Gastroesophageal sphincter (tissue), 4 donors: Measurements from ENCODE around the gene CLCN4. TPM values are rescaled to one million over a fixed set of nuclear protein-coding genes. Genes with fewer than 3 reads are reported as not detected.

ENCODE experiments used
- ATAC-seq: fragments of 150-250 bp; one replicate; pipeline ENCODE4 v1.9.1; 2016; ENCODE audit warnings: mild to moderate bottlenecking, moderate library complexity
- H3K27ac ChIP-seq, 4 donors: fragments of 200-600 bp; sonication (generic) in 3 of 4; 1 replicate in 3 of 4; 2 replicates in 1 of 4; pipeline ENCODE4 v1.5.1; 2016 to 2019
- H3K27me3 ChIP-seq: fragments of 200-600 bp; sonication (generic); one replicate; pipeline ENCODE4 v1.5.1; 2019
- H3K36me3 ChIP-seq, 2 donors: fragments of 200-600 bp; sonication (generic); one replicate each; pipeline ENCODE4 v1.5.1; 2019; ENCODE audit warnings: control low read depth in 1 of 2
- H3K4me1 ChIP-seq, 3 donors: fragments of 200-600 bp; sonication (generic); 1 replicate in 2 of 3; 2 replicates in 1 of 3; pipeline ENCODE4 v1.5.1; 2016 to 2019; ENCODE audit warnings: control low read depth in 2 of 3
- H3K4me3 ChIP-seq, 2 donors: fragments of 200-600 bp; sonication (generic); one replicate each; pipeline ENCODE4 v1.5.1; 2019; ENCODE audit warnings: mild to moderate bottlenecking in 1 of 2, moderate library complexity in 1 of 2
- H3K9me3 ChIP-seq, 3 donors: fragments of 200-600 bp; sonication (generic); one replicate each; pipeline ENCODE4 v1.5.1; 2017 to 2019; ENCODE audit warnings: control low read depth in 2 of 3
- EP300 ChIP-seq: sonication (generic); formaldehyde crosslinking; IDR thresholded peaks from one replicate; pipeline ENCODE4 v1.6.1; 2017; ENCODE audit warnings: antibody characterized with exemption, mild to moderate bottlenecking
- POLR2A ChIP-seq, 2 donors: fragments of 450-650 bp; IDR thresholded peaks; one replicate each; pipeline ENCODE4 v1.6.1; 2017; ENCODE audit warnings: antibody characterized with exemption in 2 of 2, mild to moderate bottlenecking in 2 of 2, moderate library complexity in 1 of 2
- POLR2AphosphoS5 ChIP-seq: sonication (generic); formaldehyde crosslinking; IDR thresholded peaks from one replicate; pipeline ENCODE4 v1.6.1; 2017; ENCODE audit warnings: antibody characterized with exemption
- WGBS, 2 donors: methylation state at CpG; one replicate each; pipeline ENCODE4 v1.1.5; 2018; ENCODE audit warnings: low coverage in 1 of 2; 5-methylcytosine and 5-hydroxymethylcytosine counted together
- total RNA-seq, 4 donors: library from RNA; depleted of rRNA; stranded (reverse); fragments of >200 nt; gene quantifications; one replicate each; pipeline ENCODE4 v1.1.0, GENCODE V29; 2016
- TF ChIP-seq, protein P1 (sequence below), 4 experiments: fragments of 200-600 bp in 2 of 4; fragments of 450-650 bp in 2 of 4; sonication (generic) in 1 of 4; IDR thresholded peaks; one replicate each; pipeline ENCODE4 v1.5.1; 2017 to 2019; ENCODE audit warnings: antibody characterized with exemption in 4 of 4, mild to moderate bottlenecking in 2 of 4, moderate library complexity in 2 of 4

The CLCN4 gene
- 1 to 10 TPM in 3 of 4 donors, under 1 TPM in 1; 0.16 to 2.3 (median 2.0) TPM for total RNA-seq

DNA sequence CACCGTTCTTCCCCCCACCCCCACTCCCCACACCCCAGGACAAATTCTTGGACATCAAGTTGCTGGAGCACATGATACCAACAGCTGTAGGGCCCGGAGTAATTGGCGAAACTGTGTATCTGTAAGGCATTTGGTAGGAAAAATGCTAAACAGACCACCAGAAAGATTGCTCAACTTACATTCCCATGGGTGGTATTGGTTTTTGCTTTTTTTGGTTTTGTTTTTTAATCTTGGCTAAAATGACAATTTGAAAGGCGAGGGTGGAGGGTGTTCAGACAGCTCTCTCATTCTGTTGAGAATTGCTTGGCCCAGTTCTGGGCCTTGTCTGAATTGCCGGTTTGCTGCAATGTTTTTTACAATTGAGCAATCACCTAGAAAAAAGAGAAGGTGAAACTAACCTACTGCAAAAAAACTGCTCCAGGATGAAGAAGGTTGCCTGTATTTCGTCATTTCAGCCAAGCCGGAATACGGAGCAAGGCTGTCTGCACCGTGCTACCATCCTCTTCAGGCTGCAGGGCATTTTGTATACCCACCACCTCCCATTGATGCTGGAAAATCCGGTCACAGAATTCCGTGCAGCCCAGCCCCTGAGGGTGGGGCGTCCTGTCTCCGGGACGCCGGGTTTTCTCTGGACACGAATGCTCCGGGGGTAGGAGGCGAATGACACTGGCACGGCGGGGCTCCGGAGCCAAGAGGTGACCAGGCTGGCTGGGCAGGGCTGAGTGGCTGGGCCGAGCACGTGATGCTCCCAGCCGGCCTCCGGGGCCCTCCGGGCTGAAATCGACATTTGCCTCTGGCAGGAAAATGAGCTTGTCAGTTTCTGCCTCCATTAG, at the start of gene CLCN4:
Gene CLCN4, plus strand, starts transcription at position 777 of the 833 bp plus-strand sequence. CDS start 28,058 bp downstream, outside the sequence.
- peak; percentile 62 for ATAC-seq

DNA sequence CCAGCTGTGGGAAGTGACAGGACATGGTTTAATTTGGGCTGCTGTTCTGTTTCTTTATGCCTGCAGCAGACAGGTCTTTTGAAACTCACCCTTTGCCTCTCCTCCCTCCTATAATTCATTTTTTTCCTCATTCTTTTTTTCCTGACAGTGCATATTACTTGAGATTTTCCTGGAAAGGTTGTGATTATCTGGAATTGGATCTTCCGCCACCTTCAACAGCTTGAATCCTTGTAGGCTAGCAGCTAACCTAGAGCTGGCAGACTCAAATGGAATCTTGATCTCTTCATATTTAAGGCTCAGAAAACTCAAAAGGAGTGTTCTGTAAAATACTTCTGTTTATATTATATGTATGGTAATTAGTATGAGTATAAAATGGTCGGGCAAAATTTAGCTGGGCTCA, 49.3 kb upstream of the CLCN4 start:
- Histone ChIP-seq H3K27me3 (no peaks in the 10 kb centered on the region), H3K27ac (peak overlapping the region in 3 of 4 donors; percentile 67 to 81 (median 76)), H3K4me1 (peaks cover 0 to 78% (median 9%) of the 10 kb centered on the region in 3 donors), H3K36me3 (peaks cover 0 to 10% of the 10 kb centered on the region in 2 donors), H3K4me3 (no peak overlapping the region), H3K9me3 (no peaks in the 10 kb centered on the region)
- WGBS, 2 donors, result 29 to 53% methylated on average over 1 to 2 of the region's 2 CpGs
- ATAC-seq, result no peak
- TF ChIP-seq EP300 (no peak), POLR2A (IDR thresholded peaks at IDR 0.05) (no peak), POLR2AphosphoS5 (no peak)
- TF ChIP-seq, protein P1, sequence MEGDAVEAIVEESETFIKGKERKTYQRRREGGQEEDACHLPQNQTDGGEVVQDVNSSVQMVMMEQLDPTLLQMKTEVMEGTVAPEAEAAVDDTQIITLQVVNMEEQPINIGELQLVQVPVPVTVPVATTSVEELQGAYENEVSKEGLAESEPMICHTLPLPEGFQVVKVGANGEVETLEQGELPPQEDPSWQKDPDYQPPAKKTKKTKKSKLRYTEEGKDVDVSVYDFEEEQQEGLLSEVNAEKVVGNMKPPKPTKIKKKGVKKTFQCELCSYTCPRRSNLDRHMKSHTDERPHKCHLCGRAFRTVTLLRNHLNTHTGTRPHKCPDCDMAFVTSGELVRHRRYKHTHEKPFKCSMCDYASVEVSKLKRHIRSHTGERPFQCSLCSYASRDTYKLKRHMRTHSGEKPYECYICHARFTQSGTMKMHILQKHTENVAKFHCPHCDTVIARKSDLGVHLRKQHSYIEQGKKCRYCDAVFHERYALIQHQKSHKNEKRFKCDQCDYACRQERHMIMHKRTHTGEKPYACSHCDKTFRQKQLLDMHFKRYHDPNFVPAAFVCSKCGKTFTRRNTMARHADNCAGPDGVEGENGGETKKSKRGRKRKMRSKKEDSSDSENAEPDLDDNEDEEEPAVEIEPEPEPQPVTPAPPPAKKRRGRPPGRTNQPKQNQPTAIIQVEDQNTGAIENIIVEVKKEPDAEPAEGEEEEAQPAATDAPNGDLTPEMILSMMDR (IDR thresholded peaks at IDR 0.05), result no peak

More for the DNA sequence above, at the start of gene CLCN4:
- Histone ChIP-seq H3K9me3 (no peaks in the 10 kb centered on the region), H3K27ac (peak within 1 kb of the TSS in 3 of 4 donors; percentile 42 to 60 (median 57)), H3K4me3 (peak within 1 kb of the TSS; percentile 24 to 37), H3K4me1 (peaks cover 0 to 9% (median 0%) of the 10 kb centered on the region in 3 donors), H3K36me3 (no peaks in the 10 kb centered on the region), H3K27me3 (peaks cover 10% of the 10 kb centered on the region)
- WGBS, 2 donors, result 24 to 56% methylated on average over 5 to 7 of the region's 27 CpGs
- TF ChIP-seq EP300 (no peak), POLR2A (IDR thresholded peaks at IDR 0.05) (no peak), POLR2AphosphoS5 (no peak)
- TF ChIP-seq, protein P1 (IDR thresholded peaks at IDR 0.05), result no peak

DNA sequence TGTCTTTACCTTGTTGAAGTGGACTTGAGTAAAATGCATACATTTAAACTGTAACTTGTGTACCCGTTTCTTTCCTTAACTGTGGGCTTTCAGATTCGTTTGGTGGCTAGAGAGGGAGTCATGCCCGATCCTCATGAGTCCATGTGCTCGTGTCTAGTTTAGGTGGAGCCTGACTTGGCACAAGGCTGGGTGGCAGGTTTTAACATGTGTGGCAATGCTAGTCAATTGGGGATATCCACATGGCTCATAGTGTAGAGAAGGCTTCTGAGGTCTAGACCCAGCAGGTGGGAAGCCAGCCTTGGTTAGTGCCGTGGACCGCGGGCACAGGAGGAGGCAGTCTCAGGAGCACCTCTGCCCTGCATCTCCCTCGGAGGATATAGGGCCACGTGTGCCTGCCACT, 48.5 kb upstream of the CLCN4 start:
- H3K27ac ChIP-seq, result peak overlapping the region; percentile 66 to 81 (median 72)
- ATAC-seq, result no peak
- H3K36me3 ChIP-seq, result peaks cover 0 to 7% of the 10 kb centered on the region in 2 donors
- no peak for TF ChIP-seq POLR2A (IDR thresholded peaks at IDR 0.05)
- TF ChIP-seq, protein P1 (IDR thresholded peaks at IDR 0.05), result no peak
- TF ChIP-seq EP300, result no peak
- no peak for TF ChIP-seq POLR2AphosphoS5
- peaks cover 0 to 86% (median 9%) of the 10 kb centered on the region in 3 donors for H3K4me1 ChIP-seq
- no peaks in the 10 kb centered on the region for H3K27me3 ChIP-seq
- no peaks in the 10 kb centered on the region for H3K9me3 ChIP-seq
- no peak overlapping the region for H3K4me3 ChIP-seq
- 72% methylated on average over 3 of the region's 9 CpGs; no CpG with 5 or more reads in 1 of the 2 donors for whole genome bisulfite sequencing, 2 donors

DNA sequence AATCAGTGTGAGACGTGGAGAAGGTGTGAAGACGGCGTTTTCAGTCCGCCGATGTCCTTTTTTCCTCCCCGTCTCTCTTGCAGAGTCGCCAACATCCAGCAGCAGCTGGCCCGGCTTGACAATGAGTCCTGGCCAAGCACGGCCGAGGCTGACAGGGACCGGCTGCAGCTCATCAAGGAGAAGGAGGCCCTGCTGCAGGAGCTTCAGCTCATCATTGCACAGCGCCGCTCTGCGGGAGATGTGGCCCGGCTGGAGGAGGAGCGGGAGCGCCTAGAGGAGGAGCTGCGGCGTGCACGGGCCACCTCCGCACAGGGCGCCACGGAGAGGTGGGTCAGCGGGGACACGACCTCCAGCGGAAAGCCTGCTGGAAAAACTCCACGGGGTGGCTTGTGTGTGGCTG, 47.1 kb upstream of the CLCN4 start:
- H3K27ac ChIP-seq, result peak overlapping the region in 3 of 4 donors; percentile 73 to 81 (median 76)
- TF ChIP-seq EP300 (no peak), POLR2AphosphoS5 (peak; percentile 32)
- TF ChIP-seq, protein P1 (IDR thresholded peaks at IDR 0.05), result peak in 2 of 4 experiments; percentile 26 to 52
- no peaks in the 10 kb centered on the region for H3K27me3 ChIP-seq
- peaks cover 0 to 86% (median 9%) of the 10 kb centered on the region in 3 donors for H3K4me1 ChIP-seq
- 79% methylated on average over 7 of the region's 27 CpGs; no CpG with 5 or more reads in 1 of the 2 donors for WGBS, 2 donors
- no peak overlapping the region for H3K4me3 ChIP-seq
- peak; percentile 56 for ATAC-seq
- no peaks in the 10 kb centered on the region for H3K36me3 ChIP-seq
- H3K9me3 ChIP-seq, result no peaks in the 10 kb centered on the region
